ENCODE measurements around the gene FUT7. TPM values are rescaled to one million over a fixed set of nuclear protein-coding genes. Genes with fewer than 3 reads are reported as not detected.

FUT7 gene
- total and polyA plus RNA-seq, 2 of the 13 experiments (the other 11 are each of a cell fraction or from before 2014, with no cell fraction given), result 0.05 TPM; not detected in 1

DNA sequence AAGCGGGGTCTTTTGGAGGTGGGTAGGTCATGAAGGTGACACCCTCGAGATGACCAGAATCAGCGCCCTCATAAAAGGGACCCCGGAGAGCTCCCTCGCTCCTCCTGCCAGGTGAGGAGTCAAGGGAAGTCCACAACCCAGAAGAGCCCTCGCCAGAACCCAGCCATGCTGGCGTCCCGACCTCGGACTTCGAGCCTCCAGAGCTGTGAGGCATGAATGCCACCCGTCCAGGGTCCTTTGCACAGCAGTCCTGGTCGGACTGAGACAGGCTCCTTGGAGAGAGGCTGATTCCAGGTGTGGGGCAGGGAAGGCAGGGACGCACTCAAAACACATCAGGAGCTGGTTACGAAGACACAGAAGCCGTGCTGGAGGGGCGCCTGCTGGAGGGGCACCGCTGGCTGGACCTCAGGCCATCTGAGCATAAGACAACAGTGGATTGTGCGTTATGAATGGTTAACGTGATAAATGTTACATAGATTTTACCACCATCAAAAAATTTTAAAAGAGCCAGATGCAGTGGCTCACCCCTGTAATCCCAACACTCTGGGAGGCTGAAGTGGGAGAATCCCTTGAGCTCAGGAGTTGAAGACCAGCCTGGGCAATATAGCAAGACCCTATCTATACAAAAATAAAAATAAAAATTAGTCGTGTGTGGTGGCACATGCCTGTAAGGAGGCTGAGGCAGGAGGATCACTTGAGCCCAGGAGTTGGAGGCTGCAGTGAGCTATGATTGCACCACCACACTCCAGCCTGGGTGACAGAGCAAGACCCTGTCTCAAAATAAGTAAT lies 29.8 kb downstream of the FUT7 start (continued):
- TF ChIP-seq, protein P1, sequence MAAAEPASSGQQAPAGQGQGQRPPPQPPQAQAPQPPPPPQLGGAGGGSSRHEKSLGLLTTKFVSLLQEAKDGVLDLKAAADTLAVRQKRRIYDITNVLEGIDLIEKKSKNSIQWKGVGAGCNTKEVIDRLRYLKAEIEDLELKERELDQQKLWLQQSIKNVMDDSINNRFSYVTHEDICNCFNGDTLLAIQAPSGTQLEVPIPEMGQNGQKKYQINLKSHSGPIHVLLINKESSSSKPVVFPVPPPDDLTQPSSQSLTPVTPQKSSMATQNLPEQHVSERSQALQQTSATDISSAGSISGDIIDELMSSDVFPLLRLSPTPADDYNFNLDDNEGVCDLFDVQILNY (CRISPR knock-in tag; conservative IDR thresholded peaks at IDR 0.05), result no peak
- TF ChIP-seq MYC (CRISPR knock-in tag; IDR thresholded peaks at IDR 0.05; ENCODE audit: borderline replicate concordance) (no peak; the same call in 1 of the 2 replicates), ZC3H4 (CRISPR knock-in tag; IDR thresholded peaks at IDR 0.05; ENCODE audit: borderline replicate concordance) (no peak), AGO2 (optimal IDR thresholded peaks at IDR 0.05; ENCODE audit: low read depth, low read length) (no peak), KAT8 (CRISPR knock-in tag; IDR thresholded peaks at IDR 0.05) (no peak), SP5 (CRISPR knock-in tag; IDR thresholded peaks at IDR 0.05; ENCODE audit: borderline replicate concordance, low read depth) (0 out of 2 replicates have a peak, but pooled peaks have one; percentile 13), KDM2A (CRISPR knock-in tag; IDR thresholded peaks at IDR 0.05; ENCODE audit: borderline replicate concordance, low read depth) (peak; percentile 41; the same call in 1 of the 2 replicates), HNF4A (CRISPR knock-in tag; IDR thresholded peaks at IDR 0.05) (peak; percentile 75), TBX2 (CRISPR knock-in tag; IDR thresholded peaks at IDR 0.05; ENCODE audit: borderline replicate concordance) (no peak), YEATS2 (CRISPR knock-in tag; IDR thresholded peaks at IDR 0.05; ENCODE audit: borderline replicate concordance) (peak; percentile 25; the same call in 1 of the 2 replicates), HOXA3 (CRISPR knock-in tag; IDR thresholded peaks at IDR 0.05) (peak; percentile 30; the same call in 1 of the 2 replicates), ERF (CRISPR knock-in tag; IDR thresholded peaks at IDR 0.05) (0 out of 2 replicates have a peak, but pooled peaks have one; percentile 44), ZNF644 (CRISPR knock-in tag; IDR thresholded peaks at IDR 0.05; ENCODE audit: low read depth) (0 out of 2 replicates have a peak, but pooled peaks have one; percentile 27), ZNF225 (CRISPR knock-in tag; IDR thresholded peaks at IDR 0.05) (no peak), PHF8 (CRISPR knock-in tag; IDR thresholded peaks at IDR 0.05) (no peak), ZNF777 (CRISPR knock-in tag; IDR thresholded peaks at IDR 0.05) (peak; percentile 78), RARA (CRISPR knock-in tag; IDR thresholded peaks at IDR 0.05) (0 out of 2 replicates have a peak, but pooled peaks have one; percentile 7), HNF4G (IDR thresholded peaks at IDR 0.05; ENCODE audit: borderline replicate concordance, low read depth, low read length) (0 out of 2 replicates have a peak, but pooled peaks have one; percentile 40), HNF4G (CRISPR knock-in tag; IDR thresholded peaks at IDR 0.05; ENCODE audit: borderline replicate concordance, low read depth) (no peak), XBP1 (CRISPR knock-in tag; IDR thresholded peaks at IDR 0.05) (no peak), ZNF598 (CRISPR knock-in tag; IDR thresholded peaks at IDR 0.05; ENCODE audit: borderline replicate concordance) (peak; percentile 54; the same call in 1 of the 2 replicates)
- TF ChIP-seq, protein P2, sequence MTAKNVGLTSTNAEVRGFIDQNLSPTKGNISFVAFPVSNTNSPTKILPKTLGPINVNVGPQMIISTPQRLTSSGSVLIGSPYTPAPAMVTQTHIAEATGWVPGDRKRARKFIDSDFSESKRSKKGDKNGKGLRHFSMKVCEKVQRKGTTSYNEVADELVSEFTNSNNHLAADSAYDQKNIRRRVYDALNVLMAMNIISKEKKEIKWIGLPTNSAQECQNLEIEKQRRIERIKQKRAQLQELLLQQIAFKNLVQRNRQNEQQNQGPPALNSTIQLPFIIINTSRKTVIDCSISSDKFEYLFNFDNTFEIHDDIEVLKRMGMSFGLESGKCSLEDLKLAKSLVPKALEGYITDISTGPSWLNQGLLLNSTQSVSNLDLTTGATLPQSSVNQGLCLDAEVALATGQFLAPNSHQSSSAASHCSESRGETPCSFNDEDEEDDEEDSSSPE (CRISPR knock-in tag; IDR thresholded peaks at IDR 0.05), result 0 out of 2 replicates have a peak, but pooled peaks have one; percentile 36
- TF ChIP-seq, protein P3, sequence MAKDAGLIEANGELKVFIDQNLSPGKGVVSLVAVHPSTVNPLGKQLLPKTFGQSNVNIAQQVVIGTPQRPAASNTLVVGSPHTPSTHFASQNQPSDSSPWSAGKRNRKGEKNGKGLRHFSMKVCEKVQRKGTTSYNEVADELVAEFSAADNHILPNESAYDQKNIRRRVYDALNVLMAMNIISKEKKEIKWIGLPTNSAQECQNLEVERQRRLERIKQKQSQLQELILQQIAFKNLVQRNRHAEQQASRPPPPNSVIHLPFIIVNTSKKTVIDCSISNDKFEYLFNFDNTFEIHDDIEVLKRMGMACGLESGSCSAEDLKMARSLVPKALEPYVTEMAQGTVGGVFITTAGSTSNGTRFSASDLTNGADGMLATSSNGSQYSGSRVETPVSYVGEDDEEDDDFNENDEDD (CRISPR knock-in tag; IDR thresholded peaks at IDR 0.05; ENCODE audit: borderline replicate concordance), result peak; percentile 65; the same call in 1 of the 2 replicates
